OCI-LY3 (cell line): Measurements from ENCODE around the gene ANXA3.

ENCODE experiments used
- EZH2phosphoT487 ChIP-seq: fragments of 200-600 bp; shearing (Covaris generic); IDR thresholded peaks from 2 replicates; pipeline ENCODE4 v1.6.1; 2018; ENCODE audit warnings: antibody characterized with exemption, mixed run types, low read depth
- TF ChIP-seq, protein P1 (sequence below): fragments of 200-600, 300-600 bp; sonication (generic); IDR thresholded peaks from 2 replicates; pipeline ENCODE4 v1.5.1; 2014; ENCODE audit warnings: antibody characterized with exemption, low read length, low read depth

DNA sequence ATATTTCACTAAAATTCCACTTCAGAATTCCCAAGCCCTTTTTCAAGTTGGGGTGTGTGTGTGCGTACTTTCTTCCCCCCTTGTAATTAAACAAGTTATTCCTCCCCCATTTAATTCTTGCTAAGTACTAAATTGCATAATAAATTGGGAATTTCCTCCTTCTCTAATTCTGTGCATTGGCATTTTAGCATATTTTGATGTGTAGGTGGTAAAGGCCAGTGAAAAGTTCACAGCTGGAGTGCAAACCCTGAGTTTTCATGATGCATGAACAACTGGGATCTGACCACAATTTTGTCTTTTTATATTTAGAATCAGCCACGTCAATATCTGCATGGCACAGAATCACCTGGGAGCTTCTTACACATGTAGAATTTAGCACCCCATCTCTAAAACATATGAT lies 18.5 kb downstream of the ANXA3 start:
- TF ChIP-seq, protein P1, sequence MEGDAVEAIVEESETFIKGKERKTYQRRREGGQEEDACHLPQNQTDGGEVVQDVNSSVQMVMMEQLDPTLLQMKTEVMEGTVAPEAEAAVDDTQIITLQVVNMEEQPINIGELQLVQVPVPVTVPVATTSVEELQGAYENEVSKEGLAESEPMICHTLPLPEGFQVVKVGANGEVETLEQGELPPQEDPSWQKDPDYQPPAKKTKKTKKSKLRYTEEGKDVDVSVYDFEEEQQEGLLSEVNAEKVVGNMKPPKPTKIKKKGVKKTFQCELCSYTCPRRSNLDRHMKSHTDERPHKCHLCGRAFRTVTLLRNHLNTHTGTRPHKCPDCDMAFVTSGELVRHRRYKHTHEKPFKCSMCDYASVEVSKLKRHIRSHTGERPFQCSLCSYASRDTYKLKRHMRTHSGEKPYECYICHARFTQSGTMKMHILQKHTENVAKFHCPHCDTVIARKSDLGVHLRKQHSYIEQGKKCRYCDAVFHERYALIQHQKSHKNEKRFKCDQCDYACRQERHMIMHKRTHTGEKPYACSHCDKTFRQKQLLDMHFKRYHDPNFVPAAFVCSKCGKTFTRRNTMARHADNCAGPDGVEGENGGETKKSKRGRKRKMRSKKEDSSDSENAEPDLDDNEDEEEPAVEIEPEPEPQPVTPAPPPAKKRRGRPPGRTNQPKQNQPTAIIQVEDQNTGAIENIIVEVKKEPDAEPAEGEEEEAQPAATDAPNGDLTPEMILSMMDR, result no peak
- TF ChIP-seq EZH2phosphoT487, result no peak
